Measurements from ENCODE around the gene SMIM36.
"Not testable (repeated sequence)": the region's sequence is repeated elsewhere in the genome, so short reads cannot be mapped to it uniquely, and the experiment has no call there.

SMIM36 gene

GRCh38 chr17:55433029-55433628 lies 78.1 kb downstream of the SMIM36 start:
- DNase-seq = no peak

GRCh38 chr17:55432358-55433028 lies 78.8 kb downstream of the SMIM36 start:
- no peak for DNase-seq

GRCh38 chr17:55431914-55432313 lies 79.3 kb downstream of the SMIM36 start:
- DNase-seq = not testable (repeated sequence)

GRCh38 chr17:55430541-55431288 lies 80.5 kb downstream of the SMIM36 start:
- DNase-seq = no peak

- DNase-seq = no peak
These were observed 83.7 kb downstream of the SMIM36 start for GRCh38 chr17:55427587-55427882.

- DNase-seq = no peak
These were observed 84.2 kb downstream of the SMIM36 start for GRCh38 chr17:55426851-55427586.

GRCh38 chr17:55424893-55425540 lies 86.2 kb downstream of the SMIM36 start:
- DNase-seq = no peak

GRCh38 chr17:55423535-55423934 lies 87.7 kb downstream of the SMIM36 start:
- DNase-seq = no peak

- not testable (repeated sequence) for DNase-seq
These were observed 88.5 kb downstream of the SMIM36 start for GRCh38 chr17:55422828-55423164.

GRCh38 chr17:55421179-55421934 lies 89.9 kb downstream of the SMIM36 start, which contains the start of gene MMD:
Gene MMD, minus strand, starts transcription at chr17:55421835. Its CDS starts 140 bp downstream, at chr17:55421695.
- no peak for DNase-seq

- peak in 1 of 2 experiments; percentile 11 for DNase-seq
These were observed 90.5 kb downstream of the SMIM36 start for GRCh38 chr17:55420776-55421178.

GRCh38 chr17:55420067-55420775 lies 91.0 kb downstream of the SMIM36 start:
- DNase-seq = no peak

- no peak for DNase-seq
These were observed 92.6 kb downstream of the SMIM36 start for GRCh38 chr17:55418369-55419268.

- no peak for DNase-seq
These were observed 93.6 kb downstream of the SMIM36 start for GRCh38 chr17:55417411-55418268.

GRCh38 chr17:55416470-55417052 lies 94.7 kb downstream of the SMIM36 start:
- DNase-seq = no peak

GRCh38 chr17:55416000-55416399 lies 95.3 kb downstream of the SMIM36 start:
- no peak for DNase-seq

- no peak for DNase-seq
These were observed 96.3 kb downstream of the SMIM36 start for GRCh38 chr17:55414983-55415382.

GRCh38 chr17:55413825-55414489 lies 97.3 kb downstream of the SMIM36 start:
- no peak for DNase-seq

Measured in SHP77 (cell line).